ENCODE results near the gene KIFC1. TPM values are rescaled to one million over a fixed set of nuclear protein-coding genes. Genes with fewer than 3 reads are reported as not detected.
A peak's percentile ranks its signal among the peaks of the same experiment; 100 is the strongest.

The KIFC1 gene
- total RNA-seq, 1 experiment from 2014 or later = 140 TPM

- BruUV-seq (replicated peaks) = TSS peak; percentile 97
- Mint-ChIP-seq H3K27ac (ENCODE audit: unreplicated experiment) (peak within 1 kb of the TSS; percentile 72), H3K4me3 (ENCODE audit: low read depth, unreplicated experiment) (peak within 1 kb of the TSS; percentile 98), H3K9me3 (ENCODE audit: low read depth, unreplicated experiment) (no peaks in the 10 kb centered on the region), H3K36me3 (ENCODE audit: insufficient read depth, unreplicated experiment) (peaks cover 44% of the 10 kb centered on the region), H3K4me1 (ENCODE audit: low read depth, unreplicated experiment) (peaks cover 12% of the 10 kb centered on the region), H3K27me3 (ENCODE audit: unreplicated experiment) (no peaks in the 10 kb centered on the region)
- TF ChIP-seq CTCF (IDR thresholded peaks at IDR 0.05; ENCODE audit: unreplicated experiment) = no peak
- CTCF ChIA-PET = interaction anchor here (0.5 to 1.6 kb wide), 9 partner anchors 14 to 184 kb away, joined by 3 to 6 read pairs (median 3); partner anchors contain the start of genes BAK1, PFDN6, WDR46 and ZBTB22
- DNase-seq = peak; percentile 98
- intact Hi-C loops (cut with micrococcal nuclease; ENCODE audit: unreplicated experiment) = no loop called here
These were observed 62.7 kb downstream of the KIFC1 start, which contains the start of gene ZBTB9 for GRCh38 chr6:33454009-33454946. Gene ZBTB9, plus strand, starts transcription at chr6:33454576. Its CDS starts 525 bp downstream, at chr6:33455101.

GRCh38 chr6:33455051-33455450 is 63.4 kb downstream of the KIFC1 start:
- H3K9me3 Mint-ChIP-seq (ENCODE audit: low read depth, unreplicated experiment) = no peaks in the 10 kb centered on the region
- H3K4me3 Mint-ChIP-seq (ENCODE audit: low read depth, unreplicated experiment) = peak overlapping the region; percentile 98
- intact Hi-C loops (cut with micrococcal nuclease; ENCODE audit: unreplicated experiment) = no loop called here
- TF ChIP-seq CTCF (IDR thresholded peaks at IDR 0.05; ENCODE audit: unreplicated experiment) = no peak
- peaks cover 44% of the 10 kb centered on the region for H3K36me3 Mint-ChIP-seq (ENCODE audit: insufficient read depth, unreplicated experiment)
- H3K27me3 Mint-ChIP-seq (ENCODE audit: unreplicated experiment) = no peaks in the 10 kb centered on the region
- DNase-seq = no peak
- TSS peak; percentile 54 for BruUV-seq (replicated peaks)
- H3K4me1 Mint-ChIP-seq (ENCODE audit: low read depth, unreplicated experiment) = peaks cover 12% of the 10 kb centered on the region
- CTCF ChIA-PET = interaction anchor here (0.7 to 1.6 kb wide), 5 partner anchors 15 to 184 kb away, joined by 3 to 6 read pairs (median 4); partner anchors contain the start of genes BAK1 and ZBTB22
- H3K27ac Mint-ChIP-seq (ENCODE audit: unreplicated experiment) = peak overlapping the region; percentile 72

GRCh38 chr6:33456156-33456555 is 64.5 kb downstream of the KIFC1 start:
- DNase-seq = no peak
- H3K36me3 Mint-ChIP-seq (ENCODE audit: insufficient read depth, unreplicated experiment) = peaks cover 44% of the 10 kb centered on the region
- H3K27ac Mint-ChIP-seq (ENCODE audit: unreplicated experiment) = no peak overlapping the region
- H3K4me3 Mint-ChIP-seq (ENCODE audit: low read depth, unreplicated experiment) = peak overlapping the region; percentile 98
- intact Hi-C loops (cut with micrococcal nuclease; ENCODE audit: unreplicated experiment) = no loop called here
- peaks cover 12% of the 10 kb centered on the region for H3K4me1 Mint-ChIP-seq (ENCODE audit: low read depth, unreplicated experiment)
- CTCF ChIA-PET = no interaction called here
- BruUV-seq (replicated peaks) = no TSS peak
- TF ChIP-seq CTCF (IDR thresholded peaks at IDR 0.05; ENCODE audit: unreplicated experiment) = no peak
- no peaks in the 10 kb centered on the region for H3K27me3 Mint-ChIP-seq (ENCODE audit: unreplicated experiment)
- no peaks in the 10 kb centered on the region for H3K9me3 Mint-ChIP-seq (ENCODE audit: low read depth, unreplicated experiment)

- no peak overlapping the region for H3K27ac Mint-ChIP-seq (ENCODE audit: unreplicated experiment)
- no peak for TF ChIP-seq CTCF (IDR thresholded peaks at IDR 0.05; ENCODE audit: unreplicated experiment)
- peaks cover 23% of the 10 kb centered on the region for H3K27me3 Mint-ChIP-seq (ENCODE audit: unreplicated experiment)
- no TSS peak for BruUV-seq (replicated peaks)
- H3K36me3 Mint-ChIP-seq (ENCODE audit: insufficient read depth, unreplicated experiment) = peaks cover 35% of the 10 kb centered on the region
- no peak for DNase-seq
- CTCF ChIA-PET = interaction anchor here (0.6 to 0.9 kb wide), 2 partner anchors 23 to 1030 kb away, joined by 4 read pairs; no protein-coding TSS in a partner anchor
- H3K9me3 Mint-ChIP-seq (ENCODE audit: low read depth, unreplicated experiment) = no peaks in the 10 kb centered on the region
- H3K4me1 Mint-ChIP-seq (ENCODE audit: low read depth, unreplicated experiment) = peaks cover 12% of the 10 kb centered on the region
- intact Hi-C loops (cut with micrococcal nuclease; ENCODE audit: unreplicated experiment) = no loop called here
- no peak overlapping the region for H3K4me3 Mint-ChIP-seq (ENCODE audit: low read depth, unreplicated experiment)
These were observed 67.1 kb downstream of the KIFC1 start for GRCh38 chr6:33458676-33459075.

All from Calu3 (cell line).